KMS-11 (cell line): Measurements from ENCODE around the gene USP24.

Experiments used
- H2AFZ ChIP-seq: fragments of 200-600 bp; sonication (generic); 2 replicates; pipeline ENCODE4 v1.6.1; 2016; ENCODE audit warnings: antibody characterized with exemption, mixed run types, low read depth
- H3K27ac ChIP-seq: fragments of 200-600 bp; sonication (generic); 2 replicates; pipeline ENCODE4 v1.6.1; 2016; ENCODE audit warnings: mild to moderate bottlenecking, mixed run types
- H3K27me3 ChIP-seq: fragments of 200-600 bp; sonication (generic); 2 replicates; pipeline ENCODE4 v1.6.1; 2017; ENCODE audit warnings: mild to moderate bottlenecking, low read depth, mixed run types, moderate library complexity; ENCODE audit not compliant: insufficient read depth
- H3K36me3 ChIP-seq: fragments of 200-600 bp; sonication (generic); 2 replicates; pipeline ENCODE4 v1.6.1; 2017; ENCODE audit warnings: mild to moderate bottlenecking, mixed run types; ENCODE audit not compliant: insufficient read depth
- H3K4me1 ChIP-seq: fragments of 200-600 bp; sonication (generic); 2 replicates; pipeline ENCODE4 v1.6.1; 2016; ENCODE audit warnings: mild to moderate bottlenecking, low read depth, mixed run types; ENCODE audit not compliant: poor library complexity, severe bottlenecking
- H3K4me2 ChIP-seq: fragments of 200-600 bp; sonication (generic); 2 replicates; pipeline ENCODE4 v1.7.0; 2016; ENCODE audit warnings: mild to moderate bottlenecking, mixed run types
- H3K4me3 ChIP-seq: fragments of 200-600 bp; sonication (generic); IDR thresholded peaks from 2 replicates; pipeline ENCODE4 v1.6.1; 2017; ENCODE audit warnings: low read depth, low read length, mixed read lengths; ENCODE audit not compliant: insufficient read depth
- H3K79me2 ChIP-seq: fragments of 200-600 bp; sonication (generic); 2 replicates; pipeline ENCODE4 v1.6.1; 2016; ENCODE audit warnings: low read depth, mixed run types; ENCODE audit not compliant: insufficient read depth
- H3K9ac ChIP-seq: fragments of 200-600 bp; sonication (generic); 2 replicates; pipeline ENCODE4 v1.6.1; 2016; ENCODE audit warnings: mild to moderate bottlenecking, mixed run types
- H4K20me1 ChIP-seq: fragments of 200-600 bp; sonication (generic); 2 replicates; pipeline ENCODE4 v1.6.1; 2016; ENCODE audit warnings: mild to moderate bottlenecking, mixed run types; ENCODE audit not compliant: insufficient read depth
- CTCF ChIP-seq: fragments of 200-600 bp; sonication (generic); conservative IDR thresholded peaks from 2 replicates; pipeline ENCODE4 v1.6.1; 2017; ENCODE audit warnings: low read depth, mild to moderate bottlenecking, antibody characterized with exemption, low read length, moderate library complexity, mixed read lengths

Gene USP24

GRCh38 chr1:55156608-55157007 lies 58.6 kb downstream of the USP24 start:
- TF ChIP-seq CTCF, result no peak
- Histone ChIP-seq H3K36me3 (no peaks in the 10 kb centered on the region), H3K9ac (no peak overlapping the region; the same call in 1 of the 2 replicates)

GRCh38 chr1:55156093-55156492 lies 59.1 kb downstream of the USP24 start:
- H3K27me3 ChIP-seq, result no peaks in the 10 kb centered on the region
- no peaks in the 10 kb centered on the region for H3K79me2 ChIP-seq
- H3K36me3 ChIP-seq, result no peaks in the 10 kb centered on the region
- no peaks in the 10 kb centered on the region for H4K20me1 ChIP-seq
- H3K4me1 ChIP-seq, result peaks cover 57% of the 10 kb centered on the region
- peak overlapping the region; percentile 35 for H3K4me3 ChIP-seq
- H3K4me2 ChIP-seq, result peak overlapping the region; percentile 83
- no peak for TF ChIP-seq CTCF
- no peak overlapping the region; the same call in 1 of the 2 replicates for H3K9ac ChIP-seq
- no peak overlapping the region for H2AFZ ChIP-seq
- H3K27ac ChIP-seq, result peak overlapping the region; percentile 62

More at GRCh38 chr1:55156608-55157007, 58.6 kb downstream of the USP24 start:
- H3K4me3 ChIP-seq, result peak overlapping the region; percentile 35
- H3K4me2 ChIP-seq, result peak overlapping the region; percentile 83
- H3K27me3 ChIP-seq, result no peaks in the 10 kb centered on the region
- H2AFZ ChIP-seq, result no peak overlapping the region
- H4K20me1 ChIP-seq, result no peaks in the 10 kb centered on the region
- H3K27ac ChIP-seq, result peak overlapping the region; percentile 62
- H3K79me2 ChIP-seq, result no peaks in the 10 kb centered on the region
- peaks cover 52% of the 10 kb centered on the region for H3K4me1 ChIP-seq

DNA sequence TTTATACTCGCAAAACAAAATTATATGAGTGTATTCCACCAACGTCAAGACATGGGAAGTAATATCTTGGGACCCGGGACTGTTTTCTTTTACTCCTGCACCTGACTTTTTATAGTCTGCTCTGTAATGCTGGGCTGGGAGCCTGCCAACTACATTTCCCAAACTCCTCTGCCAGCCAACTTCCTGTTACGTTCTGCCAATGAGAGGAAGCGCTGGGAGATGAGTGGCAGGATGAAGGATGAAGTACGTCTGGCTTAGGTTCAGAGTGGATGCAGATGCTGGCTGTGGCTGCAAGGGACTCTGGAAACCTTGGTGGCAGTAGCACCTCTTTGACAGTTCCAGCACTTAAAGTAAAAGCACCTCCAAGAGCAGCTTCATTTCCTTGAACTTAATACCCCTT lies 59.6 kb downstream of the USP24 start:
- Histone ChIP-seq H3K4me2 (peak overlapping the region; percentile 83), H3K79me2 (no peaks in the 10 kb centered on the region), H3K27me3 (no peaks in the 10 kb centered on the region), H3K36me3 (no peaks in the 10 kb centered on the region), H2AFZ (no peak overlapping the region), H3K9ac (no peak overlapping the region), H3K4me3 (peak overlapping the region; percentile 35), H3K27ac (peak overlapping the region; percentile 62; the same call in 1 of the 2 replicates), H4K20me1 (no peaks in the 10 kb centered on the region), H3K4me1 (peaks cover 63% of the 10 kb centered on the region)
- no peak for TF ChIP-seq CTCF

- H4K20me1 ChIP-seq, result no peaks in the 10 kb centered on the region
- TF ChIP-seq CTCF, result no peak
Observed at GRCh38 chr1:55154616-55155015, 60.5 kb downstream of the USP24 start.

More at GRCh38 chr1:55154616-55155015, 60.5 kb downstream of the USP24 start:
- no peaks in the 10 kb centered on the region for H3K27me3 ChIP-seq
- no peak overlapping the region for H3K27ac ChIP-seq
- no peaks in the 10 kb centered on the region for H3K79me2 ChIP-seq
- peak overlapping the region; percentile 83 for H3K4me2 ChIP-seq
- H3K36me3 ChIP-seq, result no peaks in the 10 kb centered on the region
- H2AFZ ChIP-seq, result no peak overlapping the region
- peaks cover 63% of the 10 kb centered on the region for H3K4me1 ChIP-seq
- H3K9ac ChIP-seq, result no peak overlapping the region
- no peak overlapping the region for H3K4me3 ChIP-seq
